Measurements from ENCODE around the gene GBGT1. TPM values are rescaled to one million over a fixed set of nuclear protein-coding genes. Genes with fewer than 3 reads are reported as not detected.

Gene GBGT1
- total RNA-seq, 4 donors from 2014 or later: 11.3 to 18.0 (median 15.6) TPM

- TF ChIP-seq, protein P1, sequence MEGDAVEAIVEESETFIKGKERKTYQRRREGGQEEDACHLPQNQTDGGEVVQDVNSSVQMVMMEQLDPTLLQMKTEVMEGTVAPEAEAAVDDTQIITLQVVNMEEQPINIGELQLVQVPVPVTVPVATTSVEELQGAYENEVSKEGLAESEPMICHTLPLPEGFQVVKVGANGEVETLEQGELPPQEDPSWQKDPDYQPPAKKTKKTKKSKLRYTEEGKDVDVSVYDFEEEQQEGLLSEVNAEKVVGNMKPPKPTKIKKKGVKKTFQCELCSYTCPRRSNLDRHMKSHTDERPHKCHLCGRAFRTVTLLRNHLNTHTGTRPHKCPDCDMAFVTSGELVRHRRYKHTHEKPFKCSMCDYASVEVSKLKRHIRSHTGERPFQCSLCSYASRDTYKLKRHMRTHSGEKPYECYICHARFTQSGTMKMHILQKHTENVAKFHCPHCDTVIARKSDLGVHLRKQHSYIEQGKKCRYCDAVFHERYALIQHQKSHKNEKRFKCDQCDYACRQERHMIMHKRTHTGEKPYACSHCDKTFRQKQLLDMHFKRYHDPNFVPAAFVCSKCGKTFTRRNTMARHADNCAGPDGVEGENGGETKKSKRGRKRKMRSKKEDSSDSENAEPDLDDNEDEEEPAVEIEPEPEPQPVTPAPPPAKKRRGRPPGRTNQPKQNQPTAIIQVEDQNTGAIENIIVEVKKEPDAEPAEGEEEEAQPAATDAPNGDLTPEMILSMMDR (IDR thresholded peaks at IDR 0.05): no peak
- TF ChIP-seq POLR2A (IDR thresholded peaks at IDR 0.05): no peak
- TF ChIP-seq POLR2AphosphoS5 (IDR thresholded peaks at IDR 0.05): no peak
- no peak for TF ChIP-seq EP300 (IDR thresholded peaks at IDR 0.05)
- Histone ChIP-seq H3K4me3 (no peak overlapping the region), H3K9me3 (no peaks in the 10 kb centered on the region), H3K36me3 (no peaks in the 10 kb centered on the region), H3K27me3 (peaks cover 75% of the 10 kb centered on the region), H3K27ac (no peak overlapping the region), H3K4me1 (no peaks in the 10 kb centered on the region)
- 62 to 71% methylated on average over 2 to 4 of the region's 13 CpGs for WGBS, 2 donors (ENCODE audit: low coverage in 1 of 2)
- ATAC-seq: no peak
Observed at GRCh38 chr9:133201424-133202144, 37.9 kb upstream of the GBGT1 start.

GRCh38 chr9:133200631-133201030, 36.9 kb upstream of the GBGT1 start:
- Histone ChIP-seq H3K27me3 (peaks cover 75% of the 10 kb centered on the region), H3K36me3 (no peaks in the 10 kb centered on the region), H3K4me1 (no peaks in the 10 kb centered on the region), H3K4me3 (no peak overlapping the region), H3K9me3 (no peaks in the 10 kb centered on the region), H3K27ac (no peak overlapping the region)
- 80 to 82% methylated on average over 2 to 17 of the region's 17 CpGs for WGBS, 2 donors (ENCODE audit: low coverage in 1 of 2)
- no peak for ATAC-seq
- TF ChIP-seq EP300 (IDR thresholded peaks at IDR 0.05): no peak
- TF ChIP-seq POLR2AphosphoS5 (IDR thresholded peaks at IDR 0.05): no peak
- TF ChIP-seq POLR2A (IDR thresholded peaks at IDR 0.05): no peak
- TF ChIP-seq, protein P1 (IDR thresholded peaks at IDR 0.05): no peak

DNA sequence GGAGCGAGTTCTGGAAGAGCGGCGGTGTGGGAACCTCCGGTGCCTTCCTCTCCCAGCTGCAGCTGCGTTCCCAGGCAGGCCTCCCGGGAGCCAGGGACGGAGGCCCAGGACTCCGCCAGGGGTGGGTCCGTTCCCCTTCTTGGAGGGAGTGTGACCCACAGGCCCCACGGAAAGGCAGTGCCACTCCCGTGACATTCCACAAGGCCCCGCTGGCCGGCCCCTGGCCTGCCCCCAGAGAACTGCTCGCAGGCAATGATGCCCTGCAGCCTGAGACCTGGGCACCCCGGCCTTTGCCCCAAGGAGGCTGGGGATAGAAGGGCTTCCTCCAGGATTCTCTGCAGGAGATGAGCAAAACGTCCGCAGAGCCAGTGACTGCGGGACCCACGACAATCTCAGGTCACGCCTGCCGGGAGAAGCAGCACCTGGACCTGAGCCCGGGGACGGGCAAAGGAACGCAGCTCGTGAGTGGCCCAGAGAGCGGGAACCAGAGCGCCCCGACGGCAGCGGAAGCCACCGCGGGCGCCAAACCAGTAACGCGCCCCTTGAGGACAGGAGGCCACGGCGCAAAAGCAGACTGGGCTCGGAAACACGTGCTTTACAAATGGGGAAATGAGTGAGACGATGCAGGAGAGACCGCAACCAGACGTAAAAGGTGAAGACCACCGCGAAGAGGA, 36.1 kb upstream of the GBGT1 start:
- H3K27me3 ChIP-seq: peaks cover 74% of the 10 kb centered on the region
- ATAC-seq: no peak
- H3K36me3 ChIP-seq: no peaks in the 10 kb centered on the region
- H3K9me3 ChIP-seq: peaks cover 0 to 6% (median 0%) of the 10 kb centered on the region in 3 donors
- peak overlapping the region in 1 of 2 donors; percentile 44 for H3K4me3 ChIP-seq
- no peaks in the 10 kb centered on the region for H3K4me1 ChIP-seq
- H3K27ac ChIP-seq: peak overlapping the region in 2 of 4 donors; percentile 24 to 69
- TF ChIP-seq, protein P1 (IDR thresholded peaks at IDR 0.05): peak in 1 of 4 experiments; percentile 53
- no peak for TF ChIP-seq POLR2AphosphoS5 (IDR thresholded peaks at IDR 0.05)
- 35 to 51% methylated on average over 5 to 6 of the region's 44 CpGs for WGBS, 2 donors (ENCODE audit: low coverage in 1 of 2)

DNA sequence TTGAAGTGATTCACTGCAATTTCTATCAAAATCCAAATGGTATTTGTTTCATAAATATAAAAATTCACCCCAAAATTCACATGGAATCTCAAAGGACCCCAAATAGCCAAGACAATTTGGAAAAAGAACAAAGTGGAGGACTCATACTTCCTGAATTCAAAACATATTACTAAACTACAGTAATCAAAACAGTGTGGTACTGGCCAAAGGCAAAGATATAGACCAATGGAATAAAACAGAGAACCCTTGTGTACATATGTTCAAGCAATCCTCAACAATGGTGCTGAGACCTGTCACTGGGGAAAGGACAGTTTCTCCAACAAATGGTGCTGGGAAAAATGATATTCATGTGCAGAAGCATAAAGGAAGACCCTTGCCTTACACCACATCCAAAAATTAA, 31.3 kb upstream of the GBGT1 start:
- TF ChIP-seq EP300 (IDR thresholded peaks at IDR 0.05): no peak
- TF ChIP-seq POLR2A (IDR thresholded peaks at IDR 0.05): no peak
- TF ChIP-seq POLR2AphosphoS5 (IDR thresholded peaks at IDR 0.05): no peak
- Histone ChIP-seq H3K36me3 (no peaks in the 10 kb centered on the region), H3K27ac (no peak overlapping the region), H3K9me3 (peaks cover 0 to 6% (median 0%) of the 10 kb centered on the region in 3 donors), H3K4me3 (no peak overlapping the region), H3K27me3 (peaks cover 60% of the 10 kb centered on the region), H3K4me1 (no peaks in the 10 kb centered on the region)
- no peak for ATAC-seq

DNA sequence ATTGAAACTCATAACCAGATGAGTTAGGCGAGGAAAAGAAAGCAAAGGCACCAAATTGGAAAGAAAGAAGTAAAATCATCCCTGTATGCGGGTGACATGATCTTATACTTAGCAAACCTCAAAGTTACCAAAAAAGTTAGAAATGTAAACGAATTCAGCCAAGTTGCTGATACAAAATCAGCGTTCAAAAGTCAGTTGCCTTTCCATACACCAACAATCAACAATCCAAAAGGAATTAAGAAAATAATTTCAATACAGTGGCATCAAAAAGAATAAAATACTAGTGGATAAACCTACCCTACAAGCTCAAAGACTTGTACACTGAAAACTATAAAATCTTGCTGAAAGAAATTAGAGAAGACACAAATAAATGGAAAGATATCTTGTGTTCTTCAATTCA, 30.9 kb upstream of the GBGT1 start:
- no peaks in the 10 kb centered on the region for H3K36me3 ChIP-seq
- H3K4me1 ChIP-seq: no peaks in the 10 kb centered on the region
- TF ChIP-seq POLR2AphosphoS5 (IDR thresholded peaks at IDR 0.05) (no peak), POLR2A (IDR thresholded peaks at IDR 0.05) (no peak), EP300 (IDR thresholded peaks at IDR 0.05) (no peak)
- TF ChIP-seq, protein P1 (IDR thresholded peaks at IDR 0.05): no peak
- WGBS, 2 donors (ENCODE audit: low coverage in 1 of 2): 61 to 71% methylated on average over 4 of the region's 4 CpGs
- no peak for ATAC-seq
- H3K27me3 ChIP-seq: peaks cover 60% of the 10 kb centered on the region
- peaks cover 0 to 6% (median 0%) of the 10 kb centered on the region in 3 donors for H3K9me3 ChIP-seq
- H3K4me3 ChIP-seq: no peak overlapping the region
- H3K27ac ChIP-seq: no peak overlapping the region

All from gastroesophageal sphincter (tissue), 4 donors.